Astrocyte (in vitro differentiated cells and primary cell): ENCODE measurements around the gene ARRDC4.

ENCODE experiments used
- CTCF ChIP-seq: IDR thresholded peaks from 2 replicates; pipeline ENCODE4 v1.5.1; 2011; ENCODE audit warnings: low read depth, mild to moderate bottlenecking, inconsistent platforms, low read length, moderate library complexity; ENCODE audit not compliant: insufficient read depth
- EZH2 ChIP-seq: IDR thresholded peaks from 2 replicates; pipeline ENCODE4 v1.6.1; 2012; ENCODE audit warnings: mild to moderate bottlenecking, low read length, inconsistent platforms; ENCODE audit not compliant: insufficient read depth

DNA sequence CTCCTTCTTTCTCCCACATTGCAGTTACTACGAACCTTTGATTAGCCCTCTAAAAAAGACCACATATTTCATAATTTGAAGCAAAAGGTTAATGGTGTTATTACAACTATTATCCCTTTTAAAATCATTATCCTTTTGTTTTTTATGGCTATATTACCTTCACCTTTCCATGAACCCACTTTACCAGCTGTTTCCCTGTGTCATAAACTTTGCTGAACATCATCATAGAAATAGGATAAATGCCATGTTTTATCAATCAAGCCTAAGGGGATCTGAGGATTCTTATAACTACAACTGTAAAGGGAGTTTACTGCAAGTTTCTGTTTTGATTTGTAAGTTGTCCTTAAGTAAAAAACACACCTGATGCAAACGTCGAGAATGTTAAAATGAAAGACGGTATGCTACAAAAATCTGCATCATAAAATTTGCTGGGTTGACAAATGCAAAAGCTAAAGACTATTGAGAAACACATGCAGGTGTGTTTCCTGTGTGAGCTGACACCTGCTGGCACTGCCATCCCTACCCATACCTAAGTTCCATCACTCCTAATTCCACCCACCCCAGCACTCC is 39.1 kb upstream of the ARRDC4 start:
- TF ChIP-seq CTCF = no peak
- no peak for TF ChIP-seq EZH2
